HG03280 (cell line): ENCODE data around the gene CEACAM7.
"Not testable (repeated sequence)": the region's sequence is repeated elsewhere in the genome, so short reads cannot be mapped to it uniquely, and the experiment has no call there.

Experiments used
- ATAC-seq: cut with Tn5 transposase; IDR thresholded peaks from one replicate; pipeline ENCODE4 v1.9.1; 2021; ENCODE audit warnings: mild to moderate bottlenecking, moderate library complexity; ENCODE audit not compliant: unreplicated experiment

Gene CEACAM7

GRCh38 chr19:41688098-41688497 is at the start of gene CEACAM7:
Gene CEACAM7 (minus strand): TSS chr19:41688270. CDS start chr19:41688165, 105 bp downstream.
- ATAC-seq: no peak

- no peak for ATAC-seq
These were observed 47.1 kb upstream of the CEACAM7 start for GRCh38 chr19:41735071-41735600.

GRCh38 chr19:41734585-41734984 is 46.5 kb upstream of the CEACAM7 start:
- ATAC-seq: no peak

- ATAC-seq: no peak
These were observed 46.1 kb upstream of the CEACAM7 start for GRCh38 chr19:41734156-41734555.

GRCh38 chr19:41726493-41726892 is 38.4 kb upstream of the CEACAM7 start:
- no peak for ATAC-seq

- ATAC-seq: no peak
These were observed 32.0 kb upstream of the CEACAM7 start for GRCh38 chr19:41720103-41720502.

GRCh38 chr19:41718761-41719160 is 30.7 kb upstream of the CEACAM7 start:
- ATAC-seq: no peak

GRCh38 chr19:41714598-41714997 is 26.5 kb upstream of the CEACAM7 start:
- ATAC-seq: no peak

GRCh38 chr19:41711376-41712261 is 23.5 kb upstream of the CEACAM7 start:
- ATAC-seq: no peak

GRCh38 chr19:41709951-41710645 is 22.0 kb upstream of the CEACAM7 start:
- no peak for ATAC-seq

GRCh38 chr19:41709516-41709915 is 21.4 kb upstream of the CEACAM7 start:
- ATAC-seq: not testable (repeated sequence)

GRCh38 chr19:41708481-41708880 is 20.4 kb upstream of the CEACAM7 start, which contains the start of gene CEACAM5:
Gene CEACAM5 (plus strand): TSS chr19:41708626. CDS start chr19:41708732, 106 bp downstream.
- ATAC-seq: no peak

GRCh38 chr19:41707871-41708371 is 19.9 kb upstream of the CEACAM7 start:
- ATAC-seq: no peak

GRCh38 chr19:41707502-41707812 is 19.4 kb upstream of the CEACAM7 start:
- ATAC-seq: no peak

GRCh38 chr19:41706741-41707501 is 18.9 kb upstream of the CEACAM7 start:
- ATAC-seq: peak; percentile 57

GRCh38 chr19:41705393-41706174 is 17.5 kb upstream of the CEACAM7 start:
- ATAC-seq: no peak

GRCh38 chr19:41703602-41704293 is 15.7 kb upstream of the CEACAM7 start:
- ATAC-seq: no peak

GRCh38 chr19:41702171-41702651 is 14.1 kb upstream of the CEACAM7 start:
- ATAC-seq: no peak

GRCh38 chr19:41701401-41702075 is 13.5 kb upstream of the CEACAM7 start:
- ATAC-seq: no peak
